Measurements from ENCODE around the gene FYN. TPM values are rescaled to one million over a fixed set of nuclear protein-coding genes. Genes with fewer than 3 reads are reported as not detected.

The FYN gene
- total and polyA plus RNA-seq, 2 of the 4 experiments (the other 2 are of a cell fraction): 30.8 to 36.4 TPM

GRCh38 chr6:111803371-111803770 is 69.9 kb downstream of the FYN start:
- intact Hi-C loops (cut with micrococcal nuclease) (loop anchor here (5.0 to 10.0 kb wide), 2 partner anchors 69 to 79 kb away; partner anchors contain the start of gene FYN), dilution Hi-C loops (cut with HindIII; ENCODE audit: low sequenced_read_pairs, unreplicated experiment) (no loop called here), in situ Hi-C loops (cut with MboI; ENCODE audit: low sequenced_read_pairs) (no loop called here)
- Histone ChIP-seq H3K36me3 (ENCODE audit: control insufficient read depth, insufficient read depth, low read length) (no peaks in the 10 kb centered on the region), H2BK5ac (ENCODE audit: low read depth, low read length, poor library complexity, severe bottlenecking) (no peak overlapping the region), H3K9me1 (ENCODE audit: insufficient read depth, low read length) (peaks cover 33% of the 10 kb centered on the region), H2BK120ac (ENCODE audit: low read depth, low read length) (no peak overlapping the region), H3K4me1 (ENCODE audit: control insufficient read depth, insufficient read depth, low read length) (peaks cover 38% of the 10 kb centered on the region), H3K23ac (ENCODE audit: low read depth, low read length) (no peak overlapping the region), H3K4ac (ENCODE audit: low read depth, low read length) (no peak overlapping the region), H2AK5ac (ENCODE audit: low read depth, low read length) (no peak overlapping the region), H3K27me3 (ENCODE audit: control insufficient read depth, insufficient read depth, low read length) (no peaks in the 10 kb centered on the region), H3K14ac (replicated peaks; ENCODE audit: low read depth, low read length) (no peak overlapping the region), H4K91ac (ENCODE audit: insufficient read depth, low read depth, low read length) (no peak overlapping the region), H3K9me3 (ENCODE audit: control insufficient read depth, insufficient read depth, low read length) (no peaks in the 10 kb centered on the region), H4K20me1 (ENCODE audit: insufficient read depth, low read length) (peaks cover 18% of the 10 kb centered on the region; the same call in 1 of the 2 replicates), H3K9ac (ENCODE audit: low read depth, low read length) (no peak overlapping the region), H4K5ac (ENCODE audit: low read depth, low read length) (no peak overlapping the region), H2AK9ac (replicated peaks; ENCODE audit: low read depth, low read length, poor library complexity) (no peak overlapping the region), H4K8ac (ENCODE audit: low read depth in 2 of 2, low read length in 2 of 2) (no peak overlapping the region), H3K18ac (ENCODE audit: low read depth, low read length) (0 out of 2 replicates have a peak overlapping the region, but pooled peaks have one; percentile 33), H3K4me3 (ENCODE audit: insufficient read depth, low read depth, low read length) (no peak overlapping the region), H2BK15ac (ENCODE audit: low read depth, low read length) (no peak overlapping the region), H3K27ac (ENCODE audit: insufficient read depth, low read length) (no peak overlapping the region), H2BK20ac (ENCODE audit: low read depth, low read length) (no peak overlapping the region), H3K79me1 (ENCODE audit: low read depth in 1 of 2, low read length in 2 of 2) (peaks cover 20 to 49% of the 10 kb centered on the region in 2 experiments), H2AFZ (replicated peaks; ENCODE audit: low read length, poor library complexity) (no peak overlapping the region), H3K56ac (ENCODE audit: extremely low read depth, insufficient read depth, low read length) (no peak overlapping the region; the same call in 1 of the 2 replicates), H3K4me2 (ENCODE audit: low read depth, low read length) (peak overlapping the region; percentile 72)
- ChIA-PET CTCF (no interaction called here), POLR2A (ENCODE audit: unreplicated experiment) (no interaction called here)
- BruUV-seq (replicated peaks): no TSS peak
- TF ChIP-seq, protein P1, sequence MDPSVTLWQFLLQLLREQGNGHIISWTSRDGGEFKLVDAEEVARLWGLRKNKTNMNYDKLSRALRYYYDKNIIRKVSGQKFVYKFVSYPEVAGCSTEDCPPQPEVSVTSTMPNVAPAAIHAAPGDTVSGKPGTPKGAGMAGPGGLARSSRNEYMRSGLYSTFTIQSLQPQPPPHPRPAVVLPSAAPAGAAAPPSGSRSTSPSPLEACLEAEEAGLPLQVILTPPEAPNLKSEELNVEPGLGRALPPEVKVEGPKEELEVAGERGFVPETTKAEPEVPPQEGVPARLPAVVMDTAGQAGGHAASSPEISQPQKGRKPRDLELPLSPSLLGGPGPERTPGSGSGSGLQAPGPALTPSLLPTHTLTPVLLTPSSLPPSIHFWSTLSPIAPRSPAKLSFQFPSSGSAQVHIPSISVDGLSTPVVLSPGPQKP (IDR thresholded peaks at IDR 0.05; ENCODE audit: borderline replicate concordance, low read depth, low read length): no peak
- TF ChIP-seq SMC3 (IDR thresholded peaks at IDR 0.05; ENCODE audit: low read depth, low read length) (no peak), CTCF (conservative IDR thresholded peaks at IDR 0.05; ENCODE audit: low read depth, low read length) (no peak), POLR2A (IDR thresholded peaks at IDR 0.05; ENCODE audit: low read depth, low read length) (no peak), MAFK (IDR thresholded peaks at IDR 0.05; ENCODE audit: low read depth, low read length) (no peak), CHD1 (IDR thresholded peaks at IDR 0.05; ENCODE audit: low read depth, low read length) (no peak), BHLHE40 (IDR thresholded peaks at IDR 0.05; ENCODE audit: low read depth, low read length) (no peak), USF2 (IDR thresholded peaks at IDR 0.05; ENCODE audit: low read depth, low read length) (no peak), NFE2L2 (IDR thresholded peaks at IDR 0.05; ENCODE audit: low read depth, low read length) (no peak), CEBPB (IDR thresholded peaks at IDR 0.05; ENCODE audit: low read depth, low read length) (no peak), RCOR1 (IDR thresholded peaks at IDR 0.05; ENCODE audit: insufficient replicate concordance, low read length) (no peak), MAZ (IDR thresholded peaks at IDR 0.05; ENCODE audit: borderline replicate concordance, low read depth, low read length) (no peak), FOS (IDR thresholded peaks at IDR 0.05; ENCODE audit: low read depth, low read length) (no peak), MXI1 (IDR thresholded peaks at IDR 0.05; ENCODE audit: borderline replicate concordance, low read depth, low read length) (no peak), RAD21 (IDR thresholded peaks at IDR 0.05; ENCODE audit: low read length) (no peak)
- WGBS, 2 experiments (ENCODE audit: extremely low coverage in 2 of 2, insufficient read length in 1 of 2): no CpG with 5 or more reads among the region's 1 CpG
- DNase-seq: no peak
- no peak for ATAC-seq (ENCODE audit: low read depth)

All from IMR-90 (cell line).